ENCODE data around the gene TRAK1. TPM values are rescaled to one million over a fixed set of nuclear protein-coding genes. Genes with fewer than 3 reads are reported as not detected.

TRAK1 gene
- total RNA-seq, 6 experiments from 2014 or later, result 50.6 to 54.3 (median 52.3) TPM

- Mint-ChIP-seq H3K4me3 (no peak overlapping the region), H3K27ac (peak overlapping the region; percentile 76), H3K36me3 (ENCODE audit: low read depth) (no peaks in the 10 kb centered on the region), H3K9me3 (no peaks in the 10 kb centered on the region), H3K27me3 (ENCODE audit: insufficient read depth) (peaks cover 3% of the 10 kb centered on the region; the same call in 1 of the 2 replicates), H3K4me1 (ENCODE audit: low read depth) (peaks cover 73% of the 10 kb centered on the region)
- no peak for DNase-seq
- no peak for TF ChIP-seq CTCF (IDR thresholded peaks at IDR 0.05)
Observed at GRCh38 chr3:42070089-42070488, 21.1 kb upstream of the TRAK1 start.

GRCh38 chr3:42070524-42070923, 20.6 kb upstream of the TRAK1 start:
- peaks cover 3% of the 10 kb centered on the region; the same call in 1 of the 2 replicates for H3K27me3 Mint-ChIP-seq (ENCODE audit: insufficient read depth)
- no peaks in the 10 kb centered on the region for H3K36me3 Mint-ChIP-seq (ENCODE audit: low read depth)
- no peak for DNase-seq
- no peaks in the 10 kb centered on the region for H3K9me3 Mint-ChIP-seq
- no peak for TF ChIP-seq CTCF (IDR thresholded peaks at IDR 0.05)
- peak overlapping the region; percentile 76 for H3K27ac Mint-ChIP-seq
- no peak overlapping the region for H3K4me3 Mint-ChIP-seq
- H3K4me1 Mint-ChIP-seq (ENCODE audit: low read depth), result peaks cover 73% of the 10 kb centered on the region

- peak overlapping the region; percentile 74 for H3K4me3 Mint-ChIP-seq
- DNase-seq, result peak; percentile 70
Observed at GRCh38 chr3:42071904-42072812, 19.0 kb upstream of the TRAK1 start.

GRCh38 chr3:42072831-42073301, 18.3 kb upstream of the TRAK1 start:
- Mint-ChIP-seq H3K9me3 (no peaks in the 10 kb centered on the region; the same call in 1 of the 2 replicates), H3K4me3 (peak overlapping the region; percentile 74), H3K4me1 (ENCODE audit: low read depth) (peaks cover 59% of the 10 kb centered on the region), H3K27me3 (ENCODE audit: insufficient read depth) (peaks cover 3% of the 10 kb centered on the region; the same call in 1 of the 2 replicates), H3K36me3 (ENCODE audit: low read depth) (peaks cover 11% of the 10 kb centered on the region), H3K27ac (peak overlapping the region; percentile 76)
- TF ChIP-seq CTCF (IDR thresholded peaks at IDR 0.05), result no peak
- no peak for DNase-seq

More at GRCh38 chr3:42071904-42072812, 19.0 kb upstream of the TRAK1 start:
- Mint-ChIP-seq H3K9me3 (no peaks in the 10 kb centered on the region), H3K36me3 (ENCODE audit: low read depth) (peaks cover 6% of the 10 kb centered on the region), H3K27me3 (ENCODE audit: insufficient read depth) (peaks cover 3% of the 10 kb centered on the region; the same call in 1 of the 2 replicates), H3K4me1 (ENCODE audit: low read depth) (peaks cover 61% of the 10 kb centered on the region), H3K27ac (peak overlapping the region; percentile 76)
- no peak for TF ChIP-seq CTCF (IDR thresholded peaks at IDR 0.05)

GRCh38 chr3:42077785-42078184, 13.4 kb upstream of the TRAK1 start:
- no peak for TF ChIP-seq CTCF (IDR thresholded peaks at IDR 0.05)
- Mint-ChIP-seq H3K36me3 (ENCODE audit: low read depth) (peaks cover 21% of the 10 kb centered on the region), H3K4me3 (no peak overlapping the region), H3K9me3 (peaks cover 4% of the 10 kb centered on the region; the same call in 1 of the 2 replicates), H3K27me3 (ENCODE audit: insufficient read depth) (no peaks in the 10 kb centered on the region; the same call in 1 of the 2 replicates), H3K27ac (no peak overlapping the region; the same call in 1 of the 2 replicates), H3K4me1 (ENCODE audit: low read depth) (peaks cover 65% of the 10 kb centered on the region)
- DNase-seq, result no peak

Data from HFFc6 (cell line).